OCI-LY7 (cell line): ENCODE results near the gene DYRK2. TPM values are rescaled to one million over a fixed set of nuclear protein-coding genes. Genes with fewer than 3 reads are reported as not detected.

ENCODE experiments used
- BruUV-seq: library from RNA; stranded (reverse); fragments of 400-500 nt; replicated peaks from 2 replicates; lab custom pipeline; 2021; lab: Mats Ljungman, UMichigan
- CTCF ChIA-PET: fragments of 300-600 bp; sonication (Branson Sonifier 250); formaldehyde crosslinking; loops from one replicate; lab custom pipeline; 2022; ENCODE audit warnings: antibody characterized with exemption; ENCODE audit not compliant: unreplicated experiment; lab: Charles Lee
- POLR2A ChIA-PET: fragments of 300-600 bp; sonication (Branson Sonifier 250); formaldehyde crosslinking; loops from one replicate; lab custom pipeline; 2022; ENCODE audit warnings: antibody characterized with exemption; lab: Charles Lee
- DNase-seq: peaks from one replicate; pipeline ENCODE4 v3.0.0-alpha.2; 2015; ENCODE audit warnings: low spot score
- H2AFZ ChIP-seq: fragments of 200-600 bp; sonication (generic), shearing (Covaris generic); 2 replicates; pipeline ENCODE4 v1.6.1; 2014; ENCODE audit warnings: mild to moderate bottlenecking, antibody characterized with exemption, low read length, moderate library complexity
- H3K27ac ChIP-seq: fragments of 200-600 bp; sonication (generic); 2 replicates; pipeline ENCODE4 v1.5.1; 2014; ENCODE audit warnings: mixed run types, low read depth, mild to moderate bottlenecking, moderate library complexity, low read length, inconsistent platforms; ENCODE audit not compliant: poor library complexity, severe bottlenecking
- H3K36me3 ChIP-seq: fragments of 200-600 bp; sonication (generic); 2 replicates; pipeline ENCODE4 v1.6.1; 2014; ENCODE audit warnings: mild to moderate bottlenecking, antibody characterized with exemption, low read length, moderate library complexity, mixed read lengths; ENCODE audit not compliant: insufficient read depth
- H3K4me1 ChIP-seq: fragments of 200-600 bp; sonication (generic); 2 replicates; pipeline ENCODE4 v1.5.1; 2014; ENCODE audit warnings: mild to moderate bottlenecking, low read length; ENCODE audit not compliant: insufficient read depth, poor library complexity, severe bottlenecking
- H3K4me2 ChIP-seq: fragments of 200-600 bp; sonication (generic); 2 replicates; pipeline ENCODE4 v1.6.1; 2014; ENCODE audit warnings: mild to moderate bottlenecking, low read length
- H3K4me3 ChIP-seq: fragments of 200-600 bp; sonication (generic); 2 replicates; pipeline ENCODE4 v1.5.1; 2014; ENCODE audit warnings: mild to moderate bottlenecking, low read depth, low read length; ENCODE audit not compliant: poor library complexity, severe bottlenecking
- H3K79me2 ChIP-seq: fragments of 200-600 bp; sonication (generic); 2 replicates; pipeline ENCODE4 v1.6.1; 2016; ENCODE audit warnings: low read depth, mild to moderate bottlenecking, low read length, moderate library complexity, mixed read lengths; ENCODE audit not compliant: insufficient read depth
- H3K9me2 ChIP-seq: fragments of 200-600 bp; sonication (generic); 2 replicates; pipeline ENCODE4 v1.6.1; 2016; ENCODE audit warnings: mild to moderate bottlenecking, low read length, mixed read lengths; ENCODE audit not compliant: insufficient read depth
- H3K9me3 ChIP-seq: fragments of 200-600 bp; sonication (generic); 2 replicates; pipeline ENCODE4 v1.6.1; 2014; ENCODE audit warnings: mild to moderate bottlenecking, mixed run types, low read length, mixed read lengths
- H4K20me1 ChIP-seq: fragments of 200-600 bp; sonication (generic); 2 replicates; pipeline ENCODE4 v1.6.1; 2014; ENCODE audit warnings: mild to moderate bottlenecking, antibody characterized with exemption, low read length, moderate library complexity, mixed read lengths; ENCODE audit not compliant: insufficient read depth
- EZH2phosphoT487 ChIP-seq: fragments of 200-600 bp; sonication (generic); IDR thresholded peaks from 2 replicates; pipeline ENCODE4 v1.6.1; 2018; ENCODE audit warnings: low read depth, borderline replicate concordance, mild to moderate bottlenecking, mixed run types, antibody characterized with exemption, low read length, moderate library complexity, mixed read lengths
- intact Hi-C: fragments of 100-400 bp; cut with micrococcal nuclease; formaldehyde crosslinking; loops from one replicate; pipeline ENCODE4 v1.10.0; 2022; ENCODE audit not compliant: unreplicated experiment
- total RNA-seq, 2 experiments: library from RNA; depleted of rRNA in 1 of 2; stranded (reverse); fragments of >200 nt in 1 of 2; shearing (Covaris generic) in 1 of 2; gene quantifications; 2 replicates each; pipeline ENCODE4 v1.2.3, GENCODE V29; 2014 to 2022
- TF ChIP-seq, protein P1 (sequence below): fragments of 200-600 bp; sonication (generic); conservative IDR thresholded peaks from 2 replicates; pipeline ENCODE4 v1.5.1; 2014; ENCODE audit warnings: mild to moderate bottlenecking, antibody characterized with exemption, low read length, moderate library complexity, mixed read lengths

The DYRK2 gene
- total RNA-seq, 2 experiments from 2014 or later = 30.6 to 32.3 TPM

- no peak for DNase-seq
- Histone ChIP-seq H4K20me1 (no peaks in the 10 kb centered on the region), H2AFZ (peak overlapping the region; percentile 3; the same call in 1 of the 2 replicates), H3K4me3 (peak overlapping the region; percentile 59), H3K4me2 (peak overlapping the region; percentile 82), H3K79me2 (no peaks in the 10 kb centered on the region), H3K9me2 (no peaks in the 10 kb centered on the region), H3K4me1 (peaks cover 76% of the 10 kb centered on the region), H3K27ac (peak overlapping the region; percentile 83), H3K36me3 (no peaks in the 10 kb centered on the region), H3K9me3 (peaks cover 6% of the 10 kb centered on the region; the same call in 1 of the 2 replicates)
- TF ChIP-seq, protein P1, sequence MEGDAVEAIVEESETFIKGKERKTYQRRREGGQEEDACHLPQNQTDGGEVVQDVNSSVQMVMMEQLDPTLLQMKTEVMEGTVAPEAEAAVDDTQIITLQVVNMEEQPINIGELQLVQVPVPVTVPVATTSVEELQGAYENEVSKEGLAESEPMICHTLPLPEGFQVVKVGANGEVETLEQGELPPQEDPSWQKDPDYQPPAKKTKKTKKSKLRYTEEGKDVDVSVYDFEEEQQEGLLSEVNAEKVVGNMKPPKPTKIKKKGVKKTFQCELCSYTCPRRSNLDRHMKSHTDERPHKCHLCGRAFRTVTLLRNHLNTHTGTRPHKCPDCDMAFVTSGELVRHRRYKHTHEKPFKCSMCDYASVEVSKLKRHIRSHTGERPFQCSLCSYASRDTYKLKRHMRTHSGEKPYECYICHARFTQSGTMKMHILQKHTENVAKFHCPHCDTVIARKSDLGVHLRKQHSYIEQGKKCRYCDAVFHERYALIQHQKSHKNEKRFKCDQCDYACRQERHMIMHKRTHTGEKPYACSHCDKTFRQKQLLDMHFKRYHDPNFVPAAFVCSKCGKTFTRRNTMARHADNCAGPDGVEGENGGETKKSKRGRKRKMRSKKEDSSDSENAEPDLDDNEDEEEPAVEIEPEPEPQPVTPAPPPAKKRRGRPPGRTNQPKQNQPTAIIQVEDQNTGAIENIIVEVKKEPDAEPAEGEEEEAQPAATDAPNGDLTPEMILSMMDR = no peak
- TF ChIP-seq EZH2phosphoT487 = no peak
- BruUV-seq = no TSS peak
- intact Hi-C loops = loop anchor here (1.0 to 5.0 kb wide), 3 partner anchors 47 to 294 kb away; no protein-coding TSS in a partner anchor
- ChIA-PET POLR2A (no interaction called here), CTCF (no interaction called here)
These were observed 49.4 kb downstream of the DYRK2 start for GRCh38 chr12:67697967-67698366.

DNA sequence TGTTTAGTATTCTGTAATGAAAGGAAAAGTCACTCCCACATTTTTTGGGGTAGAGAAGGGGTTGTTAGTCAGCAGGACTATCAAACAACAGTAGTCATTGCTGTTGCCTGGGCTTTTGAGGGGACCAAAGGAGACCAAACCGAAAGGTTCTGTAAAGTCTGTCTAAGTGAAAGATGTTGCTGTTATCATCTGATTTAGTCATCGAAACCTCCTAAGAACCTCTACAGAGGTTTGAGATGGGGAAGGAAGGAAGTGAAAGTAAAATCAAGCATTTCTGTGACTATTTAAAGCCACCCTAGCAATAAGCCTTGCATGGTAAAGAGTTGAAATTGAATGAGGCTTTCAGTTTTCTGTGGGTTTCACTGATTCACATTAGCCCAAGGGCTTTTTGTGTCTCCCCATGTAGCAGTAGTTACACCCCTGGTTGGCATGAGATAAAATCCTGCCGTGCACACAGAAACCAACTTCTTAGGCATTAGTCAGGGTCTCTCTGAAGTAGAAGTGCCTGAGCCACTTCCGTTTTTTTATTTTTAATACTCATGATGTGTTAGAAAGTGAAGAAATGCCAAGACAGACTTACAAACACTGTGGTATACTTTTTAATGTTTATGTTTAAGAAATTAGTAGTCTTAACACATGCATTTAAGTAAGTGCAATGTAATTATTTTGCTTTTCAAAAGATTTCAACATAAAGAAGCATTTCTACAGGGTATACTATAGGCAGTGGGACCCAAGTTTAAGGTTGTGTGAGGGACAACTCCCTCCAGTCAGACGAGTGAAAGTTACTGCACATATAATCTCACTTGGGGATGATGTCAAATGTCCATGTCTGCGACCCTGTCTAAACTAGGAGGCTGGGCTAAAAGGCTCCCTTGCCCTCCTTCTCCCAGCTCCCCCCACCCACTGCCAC lies 50.4 kb downstream of the DYRK2 start:
- ChIA-PET POLR2A (interaction anchor here (0.5 to 1.8 kb wide), 4 partner anchors 11 to 343 kb away, joined by 3 to 7 read pairs (median 4); no protein-coding TSS in a partner anchor), CTCF (no interaction called here)
- no peaks in the 10 kb centered on the region for H4K20me1 ChIP-seq
- H3K4me1 ChIP-seq = peaks cover 72% of the 10 kb centered on the region
- intact Hi-C loops = loop anchor here (1.0 to 5.0 kb wide), 3 partner anchors 48 to 293 kb away; no protein-coding TSS in a partner anchor
- H3K9me3 ChIP-seq = peaks cover 2% of the 10 kb centered on the region; the same call in 1 of the 2 replicates
- peak overlapping the region; percentile 59 for H3K4me3 ChIP-seq
- H2AFZ ChIP-seq = peak overlapping the region; percentile 3; the same call in 1 of the 2 replicates
- peak overlapping the region; percentile 83 for H3K27ac ChIP-seq
- TF ChIP-seq, protein P1 = no peak
- TF ChIP-seq EZH2phosphoT487 = no peak
- H3K4me2 ChIP-seq = peak overlapping the region; percentile 82
- BruUV-seq = no TSS peak
- H3K9me2 ChIP-seq = no peaks in the 10 kb centered on the region
- peak; percentile 88 for DNase-seq
- no peaks in the 10 kb centered on the region for H3K79me2 ChIP-seq
- no peaks in the 10 kb centered on the region for H3K36me3 ChIP-seq
